Measurements from ENCODE around the gene TAS1R2. TPM values are rescaled to one million over a fixed set of nuclear protein-coding genes. Genes with fewer than 3 reads are reported as not detected.

TAS1R2 gene
- total RNA-seq, 5 donors from 2014 or later (not counting 1 experiment from before 2014, with no cell fraction given), result not detected

GRCh38 chr1:18866846-18867245 lies 7.4 kb upstream of the TAS1R2 start:
- POLR2A ChIA-PET, result no interaction called here

GRCh38 chr1:18866314-18866713 lies 6.9 kb upstream of the TAS1R2 start:
- POLR2A ChIA-PET, result no interaction called here
- no peak overlapping the region for H3K27ac Mint-ChIP-seq
- Histone ChIP-seq H3K4me1 (ENCODE audit: control insufficient read depth in 1 of 2, extremely low read depth in 1 of 2, insufficient read depth in 2 of 2, low read length in 2 of 2) (no peaks in the 10 kb centered on the region), H3K9me3 (no peaks in the 10 kb centered on the region), H3K4me3 (ENCODE audit: control insufficient read depth in 1 of 2, extremely low read depth in 1 of 2, low read length in 1 of 2) (no peak overlapping the region), H3K36me3 (ENCODE audit: control insufficient read depth in 2 of 2, extremely low read depth in 1 of 2, insufficient read depth in 1 of 2, low read length in 1 of 2) (no peaks in the 10 kb centered on the region), H3K27me3 (replicated peaks in 1 of 2; ENCODE audit: control insufficient read depth in 2 of 2, extremely low read depth in 1 of 2, insufficient read depth in 2 of 2, low read length in 1 of 2) (peaks cover 0 to 26% of the 10 kb centered on the region in 2 experiments), H3K27ac (ENCODE audit: low read length) (no peak overlapping the region)
- peaks cover 7 to 14% of the 10 kb centered on the region in 2 donors for H3K27me3 Mint-ChIP-seq
- ATAC-seq (replicated peaks in 1 of 4), result no peak
- DNase-seq, result no peak
- CTCF ChIA-PET, result interaction anchor here in 1 of 2 donors (1.3 kb wide), 1 partner anchor 9 kb away, joined by 5 read pairs; no protein-coding TSS in a partner anchor
- no peaks in the 10 kb centered on the region for H3K4me1 Mint-ChIP-seq
- no peaks in the 10 kb centered on the region for H3K9me3 Mint-ChIP-seq
- no peaks in the 10 kb centered on the region for H3K36me3 Mint-ChIP-seq
- no peak overlapping the region for H3K4me3 Mint-ChIP-seq
- 87% methylated on average over 3 of the region's 6 CpGs for WGBS (ENCODE audit: insufficient coverage)

More at GRCh38 chr1:18866846-18867245, 7.4 kb upstream of the TAS1R2 start:
- no peak overlapping the region for H3K4me3 Mint-ChIP-seq
- no peaks in the 10 kb centered on the region for H3K9me3 ChIP-seq
- H3K27me3 ChIP-seq (replicated peaks in 1 of 2; ENCODE audit: control insufficient read depth in 2 of 2, extremely low read depth in 1 of 2, insufficient read depth in 2 of 2, low read length in 1 of 2), result peaks cover 0 to 26% of the 10 kb centered on the region in 2 experiments
- DNase-seq (no peak), ATAC-seq (replicated peaks in 1 of 4) (no peak)
- no peaks in the 10 kb centered on the region for H3K36me3 ChIP-seq (ENCODE audit: control insufficient read depth in 2 of 2, extremely low read depth in 1 of 2, insufficient read depth in 1 of 2, low read length in 1 of 2)
- H3K4me1 Mint-ChIP-seq, result no peaks in the 10 kb centered on the region
- H3K27ac ChIP-seq (ENCODE audit: low read length), result no peak overlapping the region
- WGBS (ENCODE audit: insufficient coverage), result no CpG with 5 or more reads among the region's 3 CpGs
- peaks cover 7 to 14% of the 10 kb centered on the region in 2 donors for H3K27me3 Mint-ChIP-seq
- H3K4me1 ChIP-seq (ENCODE audit: control insufficient read depth in 1 of 2, extremely low read depth in 1 of 2, insufficient read depth in 2 of 2, low read length in 2 of 2), result no peaks in the 10 kb centered on the region
- CTCF ChIA-PET, result no interaction called here
- no peak overlapping the region for H3K4me3 ChIP-seq (ENCODE audit: control insufficient read depth in 1 of 2, extremely low read depth in 1 of 2, low read length in 1 of 2)
- H3K9me3 Mint-ChIP-seq, result no peaks in the 10 kb centered on the region
- no peaks in the 10 kb centered on the region for H3K36me3 Mint-ChIP-seq
- no peak overlapping the region for H3K27ac Mint-ChIP-seq

- H3K27me3 ChIP-seq (replicated peaks in 1 of 2; ENCODE audit: control insufficient read depth in 2 of 2, extremely low read depth in 1 of 2, insufficient read depth in 2 of 2, low read length in 1 of 2), result peaks cover 0 to 26% of the 10 kb centered on the region in 2 experiments
- no peak overlapping the region for H3K4me3 ChIP-seq (ENCODE audit: control insufficient read depth in 1 of 2, extremely low read depth in 1 of 2, low read length in 1 of 2)
- ATAC-seq (replicated peaks in 1 of 4), result no peak
- CTCF ChIA-PET, result interaction anchor here in 1 of 2 donors (1.3 kb wide), 1 partner anchor 10 kb away, joined by 5 read pairs; no protein-coding TSS in a partner anchor
- H3K9me3 ChIP-seq, result no peaks in the 10 kb centered on the region
- no peaks in the 10 kb centered on the region for H3K4me1 ChIP-seq (ENCODE audit: control insufficient read depth in 1 of 2, extremely low read depth in 1 of 2, insufficient read depth in 2 of 2, low read length in 2 of 2)
- no peak overlapping the region for H3K27ac Mint-ChIP-seq
- no peaks in the 10 kb centered on the region for H3K36me3 ChIP-seq (ENCODE audit: control insufficient read depth in 2 of 2, extremely low read depth in 1 of 2, insufficient read depth in 1 of 2, low read length in 1 of 2)
- H3K27ac ChIP-seq (ENCODE audit: low read length), result no peak overlapping the region
- no peaks in the 10 kb centered on the region for H3K9me3 Mint-ChIP-seq
- H3K4me3 Mint-ChIP-seq, result no peak overlapping the region
- H3K27me3 Mint-ChIP-seq, result peaks cover 7 to 14% of the 10 kb centered on the region in 2 donors
- 57% methylated on average over 5 of the region's 9 CpGs for WGBS (ENCODE audit: insufficient coverage)
- no peaks in the 10 kb centered on the region for H3K36me3 Mint-ChIP-seq
- POLR2A ChIA-PET, result no interaction called here
- DNase-seq, result no peak
- no peaks in the 10 kb centered on the region for H3K4me1 Mint-ChIP-seq
Measured at GRCh38 chr1:18865176-18865575, 5.7 kb upstream of the TAS1R2 start.

- Histone ChIP-seq H3K4me1 (ENCODE audit: control insufficient read depth in 1 of 2, extremely low read depth in 1 of 2, insufficient read depth in 2 of 2, low read length in 2 of 2) (no peaks in the 10 kb centered on the region), H3K27me3 (replicated peaks in 1 of 2; ENCODE audit: control insufficient read depth in 2 of 2, extremely low read depth in 1 of 2, insufficient read depth in 2 of 2, low read length in 1 of 2) (peaks cover 0 to 21% of the 10 kb centered on the region in 2 experiments), H3K27ac (ENCODE audit: low read length) (no peak overlapping the region), H3K36me3 (ENCODE audit: control insufficient read depth in 2 of 2, extremely low read depth in 1 of 2, insufficient read depth in 1 of 2, low read length in 1 of 2) (no peaks in the 10 kb centered on the region), H3K4me3 (ENCODE audit: control insufficient read depth in 1 of 2, extremely low read depth in 1 of 2, low read length in 1 of 2) (no peak overlapping the region), H3K9me3 (no peaks in the 10 kb centered on the region)
- 76% methylated on average over 7 of the region's 8 CpGs for WGBS (ENCODE audit: insufficient coverage)
- ChIA-PET CTCF (no interaction called here), POLR2A (no interaction called here)
- Mint-ChIP-seq H3K4me1 (no peaks in the 10 kb centered on the region), H3K27me3 (peaks cover 2 to 7% of the 10 kb centered on the region in 2 donors), H3K27ac (no peak overlapping the region), H3K4me3 (no peak overlapping the region), H3K36me3 (no peaks in the 10 kb centered on the region), H3K9me3 (no peaks in the 10 kb centered on the region)
- ATAC-seq (replicated peaks in 1 of 4), result no peak
- no peak for DNase-seq
Measured at GRCh38 chr1:18861590-18861989, 2.1 kb upstream of the TAS1R2 start.

GRCh38 chr1:18861082-18861481 lies 1.6 kb upstream of the TAS1R2 start:
- DNase-seq (no peak), ATAC-seq (replicated peaks in 1 of 4) (no peak)
- ChIA-PET CTCF (no interaction called here), POLR2A (no interaction called here)
- Mint-ChIP-seq H3K27me3 (peaks cover 2 to 8% of the 10 kb centered on the region in 2 donors), H3K27ac (no peak overlapping the region), H3K4me1 (no peaks in the 10 kb centered on the region), H3K36me3 (no peaks in the 10 kb centered on the region), H3K9me3 (no peaks in the 10 kb centered on the region), H3K4me3 (no peak overlapping the region)
- Histone ChIP-seq H3K27me3 (replicated peaks in 1 of 2; ENCODE audit: control insufficient read depth in 2 of 2, extremely low read depth in 1 of 2, insufficient read depth in 2 of 2, low read length in 1 of 2) (peaks cover 0 to 21% of the 10 kb centered on the region in 2 experiments), H3K36me3 (ENCODE audit: control insufficient read depth in 2 of 2, extremely low read depth in 1 of 2, insufficient read depth in 1 of 2, low read length in 1 of 2) (no peaks in the 10 kb centered on the region), H3K4me3 (ENCODE audit: control insufficient read depth in 1 of 2, extremely low read depth in 1 of 2, low read length in 1 of 2) (no peak overlapping the region), H3K4me1 (ENCODE audit: control insufficient read depth in 1 of 2, extremely low read depth in 1 of 2, insufficient read depth in 2 of 2, low read length in 2 of 2) (no peaks in the 10 kb centered on the region), H3K27ac (ENCODE audit: low read length) (no peak overlapping the region), H3K9me3 (no peaks in the 10 kb centered on the region)
- WGBS (ENCODE audit: insufficient coverage), result 75% methylated on average over 7 of the region's 9 CpGs

- no peak for ATAC-seq (replicated peaks in 1 of 4)
- CTCF ChIA-PET, result no interaction called here
- no peaks in the 10 kb centered on the region for H3K9me3 Mint-ChIP-seq
Measured at GRCh38 chr1:18858070-18858688, 1.3 kb downstream of the TAS1R2 start.

More at GRCh38 chr1:18858070-18858688, 1.3 kb downstream of the TAS1R2 start:
- H3K27ac Mint-ChIP-seq, result no peak overlapping the region
- no peaks in the 10 kb centered on the region for H3K4me1 Mint-ChIP-seq
- Histone ChIP-seq H3K4me1 (ENCODE audit: control insufficient read depth in 1 of 2, extremely low read depth in 1 of 2, insufficient read depth in 2 of 2, low read length in 2 of 2) (no peaks in the 10 kb centered on the region), H3K4me3 (ENCODE audit: control insufficient read depth in 1 of 2, extremely low read depth in 1 of 2, low read length in 1 of 2) (no peak overlapping the region), H3K36me3 (ENCODE audit: control insufficient read depth in 2 of 2, extremely low read depth in 1 of 2, insufficient read depth in 1 of 2, low read length in 1 of 2) (no peaks in the 10 kb centered on the region), H3K27ac (ENCODE audit: low read length) (no peak overlapping the region), H3K9me3 (no peaks in the 10 kb centered on the region), H3K27me3 (replicated peaks in 1 of 2; ENCODE audit: control insufficient read depth in 2 of 2, extremely low read depth in 1 of 2, insufficient read depth in 2 of 2, low read length in 1 of 2) (peaks cover 0 to 14% of the 10 kb centered on the region in 2 experiments)
- H3K27me3 Mint-ChIP-seq, result peaks cover 11 to 12% of the 10 kb centered on the region in 2 donors
- no peak for DNase-seq
- H3K36me3 Mint-ChIP-seq, result no peaks in the 10 kb centered on the region
- 79% methylated on average over 7 of the region's 7 CpGs for WGBS (ENCODE audit: insufficient coverage)
- POLR2A ChIA-PET, result no interaction called here
- no peak overlapping the region for H3K4me3 Mint-ChIP-seq
